Astrocyte of the cerebellum (primary cell): ENCODE data around the gene PLXNC1.

ENCODE experiments used
- DNase-seq: peaks from one replicate; pipeline ENCODE4 v3.0.0-alpha.2; 2011; ENCODE audit warnings: low read depth
- H3K4me3 ChIP-seq: 2 replicates; pipeline ENCODE4 v1.5.1; 2011; ENCODE audit warnings: mild to moderate bottlenecking, low read depth, low read length, moderate library complexity
- CTCF ChIP-seq: IDR thresholded peaks from 2 replicates; pipeline ENCODE4 v1.5.1; 2012; ENCODE audit warnings: low read length, low read depth, moderate library complexity, mild to moderate bottlenecking; ENCODE audit errors: missing control alignments
- in situ Hi-C: cut with HindIII; loops from 2 replicates; pipeline ENCODE4 v1.10.0; 2017; ENCODE audit warnings: low sequenced_read_pairs

PLXNC1 gene

GRCh38 chr12:94152292-94153078 lies 4.1 kb downstream of the PLXNC1 start:
- TF ChIP-seq CTCF = no peak
- no peak for DNase-seq
- no peak overlapping the region for H3K4me3 ChIP-seq
- in situ Hi-C loops = no loop called here

GRCh38 chr12:94157181-94157580 lies 8.8 kb downstream of the PLXNC1 start:
- in situ Hi-C loops = no loop called here
- TF ChIP-seq CTCF = no peak
- no peak overlapping the region for H3K4me3 ChIP-seq
- no peak for DNase-seq

GRCh38 chr12:94157981-94158411 lies 9.6 kb downstream of the PLXNC1 start:
- DNase-seq = no peak
- TF ChIP-seq CTCF = no peak
- in situ Hi-C loops = no loop called here
- H3K4me3 ChIP-seq = no peak overlapping the region

- in situ Hi-C loops = no loop called here
- no peak for TF ChIP-seq CTCF
- H3K4me3 ChIP-seq = no peak overlapping the region
- DNase-seq = no peak
Measured at GRCh38 chr12:94158666-94159065, 10.3 kb downstream of the PLXNC1 start.

- no peak for DNase-seq
- no peak overlapping the region for H3K4me3 ChIP-seq
- in situ Hi-C loops = no loop called here
- no peak for TF ChIP-seq CTCF
Measured at GRCh38 chr12:94162108-94162507, 13.7 kb downstream of the PLXNC1 start.

GRCh38 chr12:94163850-94164249 lies 15.5 kb downstream of the PLXNC1 start:
- DNase-seq = no peak
- no peak overlapping the region for H3K4me3 ChIP-seq
- in situ Hi-C loops = no loop called here
- no peak for TF ChIP-seq CTCF

- DNase-seq = no peak
- no peak overlapping the region for H3K4me3 ChIP-seq
- TF ChIP-seq CTCF = no peak
- in situ Hi-C loops = no loop called here
Measured at GRCh38 chr12:94165138-94165537, 16.8 kb downstream of the PLXNC1 start.
